IMR-90 (cell line): Measurements from ENCODE around the gene OR6S1. TPM values are rescaled to one million over a fixed set of nuclear protein-coding genes. Genes with fewer than 3 reads are reported as not detected.

Source experiments
- ATAC-seq: fragments of 200-7000 bp; cut with Tn5 transposase; 2 replicates; pipeline ENCODE4 v1.9.1; 2020; ENCODE audit warnings: low read depth, mild to moderate bottlenecking, moderate library complexity
- BruUV-seq: library from RNA; stranded (reverse); fragments of 400-500 nt; replicated peaks from 2 replicates; lab custom pipeline; 2021; lab: Mats Ljungman, UMichigan
- CTCF ChIA-PET: fragments of 300-600 bp; formaldehyde crosslinking; extraction: SDS; loops from one replicate; lab custom pipeline; 2021; ENCODE audit warnings: antibody characterized with exemption; lab: Yijun Ruan, JAX
- POLR2A ChIA-PET: fragments of 300-600 bp; sonication (Branson Sonifier 250); formaldehyde crosslinking; loops from one replicate; lab custom pipeline; 2022; ENCODE audit warnings: antibody characterized with exemption; ENCODE audit not compliant: unreplicated experiment; lab: Charles Lee
- DNase-seq: peaks from one replicate; pipeline ENCODE4 v3.0.0; 2013
- H2AFZ ChIP-seq: replicated peaks from 2 replicates; pipeline ENCODE3; 2013; ENCODE audit warnings: low read length, mild to moderate bottlenecking; ENCODE audit not compliant: poor library complexity
- H2AK5ac ChIP-seq: 2 replicates; pipeline ENCODE4 v1.6.1; 2013; ENCODE audit warnings: low read depth, low read length, inconsistent platforms
- H2AK9ac ChIP-seq: replicated peaks from 2 replicates; pipeline ENCODE3; 2013; ENCODE audit warnings: mild to moderate bottlenecking, low read depth, low read length, moderate library complexity; ENCODE audit not compliant: poor library complexity
- H2BK120ac ChIP-seq: 2 replicates; pipeline ENCODE4 v1.6.1; 2013; ENCODE audit warnings: low read depth, low read length, inconsistent platforms
- H2BK15ac ChIP-seq: 3 replicates; pipeline ENCODE4 v1.6.1; 2013; ENCODE audit warnings: low read depth, low read length, inconsistent platforms
- H2BK20ac ChIP-seq: 2 replicates; pipeline ENCODE4 v1.6.1; 2013; ENCODE audit warnings: low read depth, mild to moderate bottlenecking, inconsistent platforms, low read length, moderate library complexity
- H2BK5ac ChIP-seq: 2 replicates; pipeline ENCODE4 v1.6.1; 2013; ENCODE audit warnings: mild to moderate bottlenecking, low read depth, low read length, inconsistent platforms; ENCODE audit not compliant: poor library complexity, severe bottlenecking
- H3K14ac ChIP-seq: replicated peaks from 2 replicates; pipeline ENCODE4 v1.6.1; 2013; ENCODE audit warnings: low read depth, low read length, inconsistent platforms
- H3K18ac ChIP-seq: 2 replicates; pipeline ENCODE4 v1.6.1; 2013; ENCODE audit warnings: low read depth, low read length, control low read depth
- H3K23ac ChIP-seq: 2 replicates; pipeline ENCODE4 v1.6.1; 2013; ENCODE audit warnings: low read depth, low read length, inconsistent platforms
- H3K27ac ChIP-seq: 2 replicates; pipeline ENCODE4 v1.5.1; 2013; ENCODE audit warnings: mild to moderate bottlenecking, control low read depth, low read length; ENCODE audit not compliant: insufficient read depth
- H3K27me3 ChIP-seq: 2 replicates; pipeline ENCODE4 v1.6.1; 2013; ENCODE audit warnings: low read length; ENCODE audit not compliant: control insufficient read depth, insufficient read depth
- H3K36me3 ChIP-seq: 2 replicates; pipeline ENCODE4 v1.6.1; 2013; ENCODE audit warnings: low read length, mixed read lengths; ENCODE audit not compliant: control insufficient read depth, insufficient read depth
- H3K4ac ChIP-seq: 2 replicates; pipeline ENCODE4 v1.6.1; 2013; ENCODE audit warnings: low read depth, low read length, inconsistent platforms
- H3K4me1 ChIP-seq: 2 replicates; pipeline ENCODE4 v1.6.1; 2013; ENCODE audit warnings: low read length, mixed read lengths; ENCODE audit not compliant: control insufficient read depth, insufficient read depth
- H3K4me2 ChIP-seq: 2 replicates; pipeline ENCODE4 v1.6.1; 2013; ENCODE audit warnings: low read depth, mild to moderate bottlenecking, control low read depth, low read length, moderate library complexity
- H3K4me3 ChIP-seq: 2 replicates; pipeline ENCODE4 v1.5.1; 2013; ENCODE audit warnings: low read depth, mild to moderate bottlenecking, control low read depth, low read length, moderate library complexity; ENCODE audit not compliant: insufficient read depth
- H3K56ac ChIP-seq: 2 replicates; pipeline ENCODE4 v1.6.1; 2013; ENCODE audit warnings: low read length, inconsistent platforms; ENCODE audit not compliant: insufficient read depth; ENCODE audit errors: extremely low read depth
- H3K79me1 ChIP-seq, 2 experiments: 2 replicates each; pipeline ENCODE4 v1.6.1; 2013; ENCODE audit warnings: low read length in 2 of 2, inconsistent platforms in 1 of 2, low read depth in 1 of 2
- H3K9ac ChIP-seq: 2 replicates; pipeline ENCODE4 v1.6.1; 2013; ENCODE audit warnings: low read depth, low read length, control low read depth
- H3K9me1 ChIP-seq: 2 replicates; pipeline ENCODE4 v1.6.1; 2013; ENCODE audit warnings: low read length, inconsistent platforms; ENCODE audit not compliant: insufficient read depth
- H3K9me3 ChIP-seq: 2 replicates; pipeline ENCODE4 v1.6.1; 2013; ENCODE audit warnings: low read length; ENCODE audit not compliant: control insufficient read depth, insufficient read depth
- H4K20me1 ChIP-seq: 2 replicates; pipeline ENCODE4 v1.6.1; 2013; ENCODE audit warnings: low read length, inconsistent platforms; ENCODE audit not compliant: insufficient read depth
- H4K5ac ChIP-seq: 2 replicates; pipeline ENCODE4 v1.6.1; 2013; ENCODE audit warnings: mild to moderate bottlenecking, low read depth, low read length, control low read depth
- H4K8ac ChIP-seq, 2 experiments: 2 replicates each; pipeline ENCODE4 v1.6.1; 2013; ENCODE audit warnings: low read depth in 2 of 2, low read length in 2 of 2, control low read depth in 1 of 2, inconsistent platforms in 1 of 2
- H4K91ac ChIP-seq: 2 replicates; pipeline ENCODE4 v1.6.1; 2013; ENCODE audit warnings: low read depth, low read length, inconsistent platforms; ENCODE audit not compliant: insufficient read depth
- BHLHE40 ChIP-seq: fragments of 150-350 bp; IDR thresholded peaks from 2 replicates; pipeline ENCODE4 v1.6.1; 2016; ENCODE audit warnings: mild to moderate bottlenecking, low read depth, low read length
- CEBPB ChIP-seq: IDR thresholded peaks from 2 replicates; pipeline ENCODE4 v1.6.1; 2012; ENCODE audit warnings: low read depth, low read length, improper control_type of control experiment
- CHD1 ChIP-seq: IDR thresholded peaks from 2 replicates; pipeline ENCODE4 v1.6.1; 2012; ENCODE audit warnings: low read depth, low read length, improper control_type of control experiment
- FOS ChIP-seq: fragments of 150-350 bp; IDR thresholded peaks from 2 replicates; pipeline ENCODE4 v1.6.1; 2016; ENCODE audit warnings: low read depth, low read length
- MAFK ChIP-seq: IDR thresholded peaks from 2 replicates; pipeline ENCODE4 v1.6.1; 2012; ENCODE audit warnings: low read depth, low read length, improper control_type of control experiment
- NFE2L2 ChIP-seq: fragments of 150-350 bp; IDR thresholded peaks from 2 replicates; pipeline ENCODE4 v1.6.1; 2016; ENCODE audit warnings: low read depth, mild to moderate bottlenecking, low read length
- POLR2A ChIP-seq: IDR thresholded peaks from 2 replicates; pipeline ENCODE4 v1.6.1; 2012; ENCODE audit warnings: mild to moderate bottlenecking, low read depth, low read length
- RFX5 ChIP-seq: IDR thresholded peaks from 2 replicates; pipeline ENCODE4 v1.8.0; 2012; ENCODE audit warnings: low read depth, mild to moderate bottlenecking, low read length, moderate library complexity
- SMC3 ChIP-seq: fragments of 150-350 bp; IDR thresholded peaks from 2 replicates; pipeline ENCODE4 v1.6.1; 2016; ENCODE audit warnings: low read depth, mild to moderate bottlenecking, antibody characterized with exemption, low read length, moderate library complexity
- WGBS, 2 experiments: methylation state at CpG; one replicate each; pipeline versions ENCODE4 v1.1.5 to v1.1.7; 2013; ENCODE audit warnings: missing lambda C conversion rate in 2 of 2; ENCODE audit not compliant: insufficient read length in 1 of 2; ENCODE audit errors: extremely low coverage in 2 of 2; 5-methylcytosine and 5-hydroxymethylcytosine counted together
- dilution Hi-C: fragments of 300-500 bp; cut with HindIII; formaldehyde crosslinking; loops from one replicate; pipeline ENCODE4 v1.14.3; 2018; ENCODE audit warnings: low sequenced_read_pairs; ENCODE audit not compliant: unreplicated experiment
- in situ Hi-C: fragments of 300-500 bp; cut with MboI; formaldehyde crosslinking; loops from 3 replicates; pipeline ENCODE4 v1.14.3; 2019; ENCODE audit warnings: low sequenced_read_pairs, inconsistent platforms, mixed read lengths
- intact Hi-C: fragments of 100-400 bp; cut with micrococcal nuclease; formaldehyde crosslinking; loops from 2 replicates; pipeline ENCODE4 v1.10.0; 2022
- polyA plus RNA-seq, 3 experiments: library from polyadenylated mRNA; depleted of rRNA; stranded (reverse); fragments of >200 nt; gene quantifications; 2 replicates each; pipeline ENCODE4 v1.2.3, GENCODE V29; 2012; ENCODE audit warnings: low replicate concordance in 1 of 3
- total RNA-seq: library from RNA; depleted of rRNA; stranded (reverse); fragments of >200 nt; gene quantifications from 2 replicates; pipeline ENCODE4 v1.2.3, GENCODE V29; 2012
- TF ChIP-seq, protein P1 (sequence below): fragments of 150-350 bp; IDR thresholded peaks from 2 replicates; pipeline ENCODE4 v1.6.1; 2016; ENCODE audit warnings: low read depth, mild to moderate bottlenecking, low read length, moderate library complexity, borderline replicate concordance

The OR6S1 gene
- total and polyA plus RNA-seq, 2 of the 4 experiments (the other 2 are of a cell fraction), result not detected

- Histone ChIP-seq H3K23ac (0 out of 2 replicates have a peak overlapping the region, but pooled peaks have one; percentile 44), H3K9me3 (no peaks in the 10 kb centered on the region), H4K20me1 (peaks cover 6% of the 10 kb centered on the region), H2BK15ac (no peak overlapping the region), H4K5ac (peak overlapping the region; percentile 74), H3K27ac (peak overlapping the region; percentile 89), H2BK120ac (0 out of 2 replicates have a peak overlapping the region, but pooled peaks have one; percentile 12), H2BK20ac (no peak overlapping the region), H3K18ac (no peak overlapping the region; the same call in 1 of the 2 replicates), H3K4me3 (peak overlapping the region; percentile 65), H4K91ac (peak overlapping the region; percentile 65), H3K79me1 (0 out of 4 replicates have a peak, but pooled peaks cover 0 to 3% of the 10 kb centered on the region in 2 experiments), H4K8ac (peak overlapping the region; percentile 50 to 93), H3K36me3 (no peaks in the 10 kb centered on the region), H3K14ac (peak overlapping the region; percentile 17; the same call in 1 of the 2 replicates), H2AK5ac (0 out of 2 replicates have a peak overlapping the region, but pooled peaks have one; percentile 2), H3K4me1 (no peaks in the 10 kb centered on the region), H2AK9ac (peak overlapping the region; percentile 32), H2AFZ (peak overlapping the region; percentile 98), H3K56ac (peak overlapping the region; percentile 37), H3K4ac (peak overlapping the region; percentile 82), H3K4me2 (peak overlapping the region; percentile 85), H3K9me1 (peaks cover 4% of the 10 kb centered on the region; the same call in 1 of the 2 replicates), H3K27me3 (no peaks in the 10 kb centered on the region), H3K9ac (peak overlapping the region; percentile 79), H2BK5ac (peak overlapping the region; percentile 89)
- no TSS peak for BruUV-seq
- CTCF ChIA-PET, result interaction anchor here (1.4 to 2.0 kb wide), 3 partner anchors 9 to 289 kb away, joined by 4 to 7 read pairs (median 4); no protein-coding TSS in a partner anchor
- DNase-seq (no peak), ATAC-seq (no peak)
- no peak for TF ChIP-seq FOS
- no peak for TF ChIP-seq RFX5
- TF ChIP-seq, protein P1, sequence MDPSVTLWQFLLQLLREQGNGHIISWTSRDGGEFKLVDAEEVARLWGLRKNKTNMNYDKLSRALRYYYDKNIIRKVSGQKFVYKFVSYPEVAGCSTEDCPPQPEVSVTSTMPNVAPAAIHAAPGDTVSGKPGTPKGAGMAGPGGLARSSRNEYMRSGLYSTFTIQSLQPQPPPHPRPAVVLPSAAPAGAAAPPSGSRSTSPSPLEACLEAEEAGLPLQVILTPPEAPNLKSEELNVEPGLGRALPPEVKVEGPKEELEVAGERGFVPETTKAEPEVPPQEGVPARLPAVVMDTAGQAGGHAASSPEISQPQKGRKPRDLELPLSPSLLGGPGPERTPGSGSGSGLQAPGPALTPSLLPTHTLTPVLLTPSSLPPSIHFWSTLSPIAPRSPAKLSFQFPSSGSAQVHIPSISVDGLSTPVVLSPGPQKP, result no peak
- TF ChIP-seq NFE2L2, result no peak
- TF ChIP-seq POLR2A, result no peak
- TF ChIP-seq BHLHE40, result no peak
- TF ChIP-seq CEBPB, result no peak
- TF ChIP-seq CHD1, result no peak
- no peak for TF ChIP-seq SMC3
- no peak for TF ChIP-seq MAFK
- intact Hi-C loops, result loop anchor here (1.0 to 5.0 kb wide), 4 partner anchors 69 to 420 kb away; partner anchors contain the start of genes PARP2, TEP1 and TMEM253
- dilution Hi-C loops, result no loop called here
- 0% methylated on average over 3 of the region's 11 CpGs; no CpG with 5 or more reads in 1 of the 2 experiments for WGBS, 2 experiments
- POLR2A ChIA-PET, result interaction anchor here (1.6 kb wide), 1 partner anchor 221 kb away, joined by 4 read pairs; the partner anchor contains the start of gene PIP4P1
- in situ Hi-C loops, result loop anchor here (5.0 to 10.0 kb wide), 3 partner anchors 50 to 357 kb away; partner anchors contain the start of gene TEP1
These were observed 40.6 kb upstream of the OR6S1 start for GRCh38 chr14:20682127-20682434.
